ENCODE results near the gene BTBD10. TPM values are rescaled to one million over a fixed set of nuclear protein-coding genes. Genes with fewer than 3 reads are reported as not detected.

The BTBD10 gene
- total RNA-seq, 1 experiment from 2014 or later: 29.6 TPM

DNA sequence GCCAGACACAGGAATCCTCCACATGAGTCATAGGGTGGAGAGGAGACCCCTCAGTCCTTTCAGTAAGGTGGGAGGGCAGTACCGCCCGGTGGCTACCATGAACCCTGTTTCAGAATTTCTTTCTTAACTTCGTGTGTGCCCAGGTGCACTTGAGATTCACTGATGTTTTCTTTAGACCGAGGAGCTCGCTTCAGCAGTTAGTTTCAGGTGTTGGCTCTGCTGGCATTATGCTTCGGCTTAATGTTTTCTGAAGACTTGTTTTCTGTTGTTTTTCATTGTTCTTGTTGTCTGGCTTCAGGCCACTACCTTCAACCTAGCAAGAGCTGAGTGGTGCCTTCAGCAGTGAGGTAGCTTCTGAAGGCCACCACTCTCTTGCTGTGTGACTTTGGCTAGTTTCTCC is 114.0 kb downstream of the BTBD10 start:
- ATAC-seq (no peak), DNase-seq (ENCODE audit: low read depth, low spot score) (no peak)
- Histone ChIP-seq H3K27ac (ENCODE audit: low read length) (no peak overlapping the region), H3K9me3 (ENCODE audit: control insufficient read depth, insufficient read depth, low read depth, low read length) (no peaks in the 10 kb centered on the region), H3K27me3 (ENCODE audit: control insufficient read depth, insufficient read depth, low read length) (no peaks in the 10 kb centered on the region), H3K4me3 (ENCODE audit: low read depth in 2 of 2, low read length in 2 of 2) (no peak overlapping the region), H3K36me3 (ENCODE audit: control insufficient read depth, insufficient read depth, low read length) (no peaks in the 10 kb centered on the region), H3K4me1 (ENCODE audit: control insufficient read depth, insufficient read depth, low read length) (no peaks in the 10 kb centered on the region)
- POLR2A ChIA-PET: no interaction called here
- no peak for TF ChIP-seq SIN3A (IDR thresholded peaks at IDR 0.05; ENCODE audit: borderline replicate concordance, insufficient read depth, low read depth, low read length)
- TF ChIP-seq, protein P1, sequence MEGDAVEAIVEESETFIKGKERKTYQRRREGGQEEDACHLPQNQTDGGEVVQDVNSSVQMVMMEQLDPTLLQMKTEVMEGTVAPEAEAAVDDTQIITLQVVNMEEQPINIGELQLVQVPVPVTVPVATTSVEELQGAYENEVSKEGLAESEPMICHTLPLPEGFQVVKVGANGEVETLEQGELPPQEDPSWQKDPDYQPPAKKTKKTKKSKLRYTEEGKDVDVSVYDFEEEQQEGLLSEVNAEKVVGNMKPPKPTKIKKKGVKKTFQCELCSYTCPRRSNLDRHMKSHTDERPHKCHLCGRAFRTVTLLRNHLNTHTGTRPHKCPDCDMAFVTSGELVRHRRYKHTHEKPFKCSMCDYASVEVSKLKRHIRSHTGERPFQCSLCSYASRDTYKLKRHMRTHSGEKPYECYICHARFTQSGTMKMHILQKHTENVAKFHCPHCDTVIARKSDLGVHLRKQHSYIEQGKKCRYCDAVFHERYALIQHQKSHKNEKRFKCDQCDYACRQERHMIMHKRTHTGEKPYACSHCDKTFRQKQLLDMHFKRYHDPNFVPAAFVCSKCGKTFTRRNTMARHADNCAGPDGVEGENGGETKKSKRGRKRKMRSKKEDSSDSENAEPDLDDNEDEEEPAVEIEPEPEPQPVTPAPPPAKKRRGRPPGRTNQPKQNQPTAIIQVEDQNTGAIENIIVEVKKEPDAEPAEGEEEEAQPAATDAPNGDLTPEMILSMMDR (IDR thresholded peaks at IDR 0.05): no peak
- intact Hi-C loops (cut with micrococcal nuclease; ENCODE audit: unreplicated experiment) (no loop called here), in situ Hi-C loops (cut with HindIII; ENCODE audit: low pct_unique_long_range_greater_than_20kb, low sequenced_read_pairs) (no loop called here)
- no TSS peak for BruUV-seq (replicated peaks)
- CTCF ChIA-PET: no interaction called here

DNA sequence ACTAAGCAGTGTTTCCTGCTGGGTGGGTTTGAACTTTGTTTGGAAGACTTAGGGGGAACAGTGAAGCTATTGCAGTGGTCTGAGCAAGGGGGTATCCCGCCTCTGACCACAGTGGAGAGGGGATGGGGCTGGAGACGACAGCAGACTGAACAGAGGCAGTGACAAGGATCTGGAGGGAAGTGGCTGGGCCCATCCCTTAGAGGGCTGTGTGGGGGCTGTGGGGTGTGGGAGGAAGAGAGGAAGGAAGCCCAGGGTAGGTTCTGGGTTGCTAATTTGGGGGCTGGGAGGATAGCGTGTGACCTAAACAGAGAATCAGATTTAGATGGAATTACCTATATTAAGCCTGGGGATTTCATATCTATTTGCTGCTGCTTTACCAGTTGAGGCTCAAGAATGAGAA is 114.7 kb downstream of the BTBD10 start:
- Histone ChIP-seq H3K9me3 (ENCODE audit: control insufficient read depth, insufficient read depth, low read depth, low read length) (no peaks in the 10 kb centered on the region), H3K4me3 (ENCODE audit: low read depth in 2 of 2, low read length in 2 of 2) (no peak overlapping the region), H3K27ac (ENCODE audit: low read length) (no peak overlapping the region), H3K36me3 (ENCODE audit: control insufficient read depth, insufficient read depth, low read length) (no peaks in the 10 kb centered on the region), H3K27me3 (ENCODE audit: control insufficient read depth, insufficient read depth, low read length) (no peaks in the 10 kb centered on the region), H3K4me1 (ENCODE audit: control insufficient read depth, insufficient read depth, low read length) (no peaks in the 10 kb centered on the region)
- DNase-seq (ENCODE audit: low read depth, low spot score) (no peak), ATAC-seq (no peak)
- BruUV-seq (replicated peaks): no TSS peak
- intact Hi-C loops (cut with micrococcal nuclease; ENCODE audit: unreplicated experiment) (no loop called here), in situ Hi-C loops (cut with HindIII; ENCODE audit: low pct_unique_long_range_greater_than_20kb, low sequenced_read_pairs) (no loop called here)
- ChIA-PET CTCF (no interaction called here), POLR2A (no interaction called here)
- TF ChIP-seq SIN3A (IDR thresholded peaks at IDR 0.05; ENCODE audit: borderline replicate concordance, insufficient read depth, low read depth, low read length) (no peak), POLR2AphosphoS5 (IDR thresholded peaks at IDR 0.05; ENCODE audit: low read depth, low read length) (no peak), TCF7L2 (IDR thresholded peaks at IDR 0.05; ENCODE audit: low read depth, low read length) (no peak)
- TF ChIP-seq, protein P1 (IDR thresholded peaks at IDR 0.05): no peak
- TF ChIP-seq, protein P2, sequence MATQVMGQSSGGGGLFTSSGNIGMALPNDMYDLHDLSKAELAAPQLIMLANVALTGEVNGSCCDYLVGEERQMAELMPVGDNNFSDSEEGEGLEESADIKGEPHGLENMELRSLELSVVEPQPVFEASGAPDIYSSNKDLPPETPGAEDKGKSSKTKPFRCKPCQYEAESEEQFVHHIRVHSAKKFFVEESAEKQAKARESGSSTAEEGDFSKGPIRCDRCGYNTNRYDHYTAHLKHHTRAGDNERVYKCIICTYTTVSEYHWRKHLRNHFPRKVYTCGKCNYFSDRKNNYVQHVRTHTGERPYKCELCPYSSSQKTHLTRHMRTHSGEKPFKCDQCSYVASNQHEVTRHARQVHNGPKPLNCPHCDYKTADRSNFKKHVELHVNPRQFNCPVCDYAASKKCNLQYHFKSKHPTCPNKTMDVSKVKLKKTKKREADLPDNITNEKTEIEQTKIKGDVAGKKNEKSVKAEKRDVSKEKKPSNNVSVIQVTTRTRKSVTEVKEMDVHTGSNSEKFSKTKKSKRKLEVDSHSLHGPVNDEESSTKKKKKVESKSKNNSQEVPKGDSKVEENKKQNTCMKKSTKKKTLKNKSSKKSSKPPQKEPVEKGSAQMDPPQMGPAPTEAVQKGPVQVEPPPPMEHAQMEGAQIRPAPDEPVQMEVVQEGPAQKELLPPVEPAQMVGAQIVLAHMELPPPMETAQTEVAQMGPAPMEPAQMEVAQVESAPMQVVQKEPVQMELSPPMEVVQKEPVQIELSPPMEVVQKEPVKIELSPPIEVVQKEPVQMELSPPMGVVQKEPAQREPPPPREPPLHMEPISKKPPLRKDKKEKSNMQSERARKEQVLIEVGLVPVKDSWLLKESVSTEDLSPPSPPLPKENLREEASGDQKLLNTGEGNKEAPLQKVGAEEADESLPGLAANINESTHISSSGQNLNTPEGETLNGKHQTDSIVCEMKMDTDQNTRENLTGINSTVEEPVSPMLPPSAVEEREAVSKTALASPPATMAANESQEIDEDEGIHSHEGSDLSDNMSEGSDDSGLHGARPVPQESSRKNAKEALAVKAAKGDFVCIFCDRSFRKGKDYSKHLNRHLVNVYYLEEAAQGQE (IDR thresholded peaks at IDR 0.05; ENCODE audit: insufficient read depth in 1 of 2, low read depth in 2 of 2, low read length in 1 of 2): no peak

DNA sequence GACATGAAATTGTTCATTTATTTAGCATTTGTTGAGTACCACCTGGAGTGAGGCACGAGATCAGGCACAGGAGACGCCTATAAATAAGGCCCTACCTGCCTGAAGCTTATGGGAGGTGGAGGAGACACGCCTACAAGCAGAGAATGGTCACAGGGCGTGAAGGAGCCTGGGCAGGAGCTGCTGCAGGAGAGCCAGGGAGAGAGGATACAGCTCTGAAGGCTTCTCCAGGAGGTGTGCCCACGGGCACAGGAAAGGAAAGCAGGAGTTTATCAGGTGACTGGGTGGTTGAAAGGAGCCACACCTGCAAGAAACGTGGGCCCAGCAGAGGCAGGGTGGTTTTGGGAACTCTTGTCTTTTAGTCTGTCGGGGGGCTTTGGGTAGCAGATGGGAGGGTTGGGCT is 115.1 kb downstream of the BTBD10 start:
- BruUV-seq (replicated peaks): no TSS peak
- DNase-seq (ENCODE audit: low read depth, low spot score): no peak
- intact Hi-C loops (cut with micrococcal nuclease; ENCODE audit: unreplicated experiment): no loop called here
- ChIA-PET POLR2A (no interaction called here), CTCF (no interaction called here)
- Histone ChIP-seq H3K27me3 (ENCODE audit: control insufficient read depth, insufficient read depth, low read length) (no peaks in the 10 kb centered on the region), H3K36me3 (ENCODE audit: control insufficient read depth, insufficient read depth, low read length) (no peaks in the 10 kb centered on the region), H3K4me3 (ENCODE audit: low read depth in 2 of 2, low read length in 2 of 2) (no peak overlapping the region), H3K27ac (ENCODE audit: low read length) (no peak overlapping the region), H3K4me1 (ENCODE audit: control insufficient read depth, insufficient read depth, low read length) (no peaks in the 10 kb centered on the region), H3K9me3 (ENCODE audit: control insufficient read depth, insufficient read depth, low read depth, low read length) (no peaks in the 10 kb centered on the region)
- ATAC-seq: no peak
- in situ Hi-C loops (cut with HindIII; ENCODE audit: low pct_unique_long_range_greater_than_20kb, low sequenced_read_pairs): no loop called here
- TF ChIP-seq, protein P2 (IDR thresholded peaks at IDR 0.05; ENCODE audit: insufficient read depth in 1 of 2, low read depth in 2 of 2, low read length in 1 of 2): no peak
- TF ChIP-seq TCF7L2 (IDR thresholded peaks at IDR 0.05; ENCODE audit: low read depth, low read length): no peak
- TF ChIP-seq, protein P1 (IDR thresholded peaks at IDR 0.05): no peak

Data from Panc1 (cell line).